ENCODE results near the gene AIFM1. TPM values are rescaled to one million over a fixed set of nuclear protein-coding genes. Genes with fewer than 3 reads are reported as not detected.
A peak's percentile ranks its signal among the peaks of the same experiment; 100 is the strongest.

Gene AIFM1
- total RNA-seq = 22.7 and 23.5 TPM in 2 replicates
- polyA plus RNA-seq (2012) = 26.7 TPM

DNA sequence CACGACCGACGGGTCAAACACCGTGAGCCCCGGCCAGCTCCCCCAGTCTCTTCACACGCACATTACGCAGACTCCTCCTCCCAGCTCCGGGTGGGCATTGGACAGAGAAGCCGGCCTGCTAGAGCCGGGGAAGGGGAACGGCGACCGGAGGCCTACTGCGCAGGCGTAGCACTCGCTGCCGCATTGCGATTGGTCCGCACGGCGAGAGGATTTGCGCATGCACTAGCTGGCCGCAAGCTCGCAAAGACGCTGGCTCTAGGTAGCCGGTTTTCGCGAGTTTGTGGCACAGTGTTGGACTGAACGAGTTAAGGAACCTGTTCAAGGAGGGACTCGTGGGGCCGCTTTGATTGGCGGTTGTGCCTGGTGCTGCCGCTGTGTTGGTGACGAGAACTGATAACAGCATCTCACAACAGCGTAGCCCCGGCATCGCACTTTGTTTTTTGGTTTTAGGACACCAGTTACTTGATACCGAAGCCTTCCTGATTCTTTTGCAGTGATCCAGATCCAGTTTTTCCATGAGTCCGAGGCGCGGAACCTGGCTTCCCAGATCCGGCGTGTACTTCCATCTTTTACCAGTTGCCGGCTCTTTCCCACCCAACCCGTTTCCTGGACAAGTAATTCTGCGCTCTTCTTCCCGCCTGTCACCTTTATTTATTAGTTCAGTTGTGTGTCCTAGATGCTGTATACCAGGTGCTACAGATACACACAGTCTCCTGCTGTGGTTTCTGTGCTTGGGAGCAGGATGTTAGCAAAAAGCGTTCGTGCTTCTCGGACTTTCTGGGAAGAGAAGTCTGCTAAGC, at the start of gene AIFM1:
Gene AIFM1, minus strand, starts transcription at position 139 of the 800 bp plus-strand sequence. CDS start 185 bp downstream, outside the sequence.
- DNase-seq (ENCODE audit: low read depth) = peak; percentile 93

GRCh38 chrX:130213376-130213775, 47.7 kb upstream of the AIFM1 start:
- no peak for DNase-seq (ENCODE audit: low read depth)

- no peak for DNase-seq (ENCODE audit: low read depth)
Observed at GRCh38 chrX:130212371-130212770, 46.7 kb upstream of the AIFM1 start.

DNA sequence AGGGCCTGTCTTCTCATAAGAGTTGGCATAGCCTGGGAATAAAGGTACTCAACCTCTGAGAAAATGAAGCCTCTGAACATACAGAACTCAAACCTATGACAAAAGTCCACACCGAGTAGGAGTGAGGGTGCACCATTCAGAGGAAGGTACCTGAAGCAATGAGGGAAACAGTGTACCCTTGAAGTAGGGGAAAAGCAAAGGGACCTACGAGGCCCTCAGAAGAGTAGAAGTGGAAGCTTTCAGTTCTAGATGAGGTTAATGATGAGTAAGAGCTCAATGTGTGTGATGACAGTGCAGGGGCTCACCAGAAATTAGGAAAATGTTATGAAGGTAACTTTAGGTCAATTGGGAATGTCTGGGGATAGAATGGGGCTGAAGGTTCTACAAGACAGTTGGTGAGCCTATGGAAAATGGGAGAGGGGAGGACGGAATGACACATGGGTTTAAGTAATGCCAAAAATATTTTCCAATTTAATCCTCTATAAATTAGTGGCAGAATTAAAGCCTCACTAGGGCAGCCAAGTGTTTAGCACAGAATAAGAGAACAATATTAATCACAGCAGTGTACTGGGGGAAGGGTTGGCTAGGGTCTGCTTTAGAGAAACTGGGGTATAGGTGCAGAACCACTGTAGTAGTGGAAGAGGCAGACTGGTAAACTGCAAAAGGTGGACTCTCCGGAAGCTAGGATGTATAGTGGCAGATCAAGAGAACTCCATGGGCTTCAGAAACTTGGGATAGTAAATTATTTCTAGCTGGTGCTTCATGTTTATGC, 46.0 kb upstream of the AIFM1 start:
- DNase-seq (ENCODE audit: low read depth) = no peak

- DNase-seq (ENCODE audit: low read depth) = no peak
Observed at GRCh38 chrX:130204647-130205046, 39.0 kb upstream of the AIFM1 start.

GRCh38 chrX:130197464-130197863, 31.8 kb upstream of the AIFM1 start:
- DNase-seq (ENCODE audit: low read depth) = no peak

- peak; percentile 49 for DNase-seq (ENCODE audit: low read depth)
Observed at GRCh38 chrX:130196466-130196865, 30.8 kb upstream of the AIFM1 start.

DNA sequence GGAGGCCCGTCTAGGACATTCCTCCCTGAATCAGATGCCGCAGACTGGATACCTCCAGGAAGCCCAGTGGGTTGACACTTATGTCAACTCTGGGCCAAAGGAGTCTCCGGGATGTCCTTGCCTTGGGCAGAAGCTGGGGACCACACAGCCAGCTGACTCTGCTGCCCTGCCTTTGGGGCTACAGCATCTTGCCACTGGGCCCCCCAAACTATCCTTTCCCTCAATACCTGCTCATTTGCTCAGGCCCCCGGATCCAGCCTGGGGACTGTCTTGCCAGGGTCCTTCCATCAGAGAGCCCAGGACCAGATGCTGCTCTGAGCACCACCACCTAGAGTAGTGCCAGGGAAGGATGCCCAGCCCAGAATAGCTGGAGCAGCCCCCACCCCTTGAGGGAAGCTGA, 25.2 kb upstream of the AIFM1 start:
- no peak for DNase-seq (ENCODE audit: low read depth)

DNA sequence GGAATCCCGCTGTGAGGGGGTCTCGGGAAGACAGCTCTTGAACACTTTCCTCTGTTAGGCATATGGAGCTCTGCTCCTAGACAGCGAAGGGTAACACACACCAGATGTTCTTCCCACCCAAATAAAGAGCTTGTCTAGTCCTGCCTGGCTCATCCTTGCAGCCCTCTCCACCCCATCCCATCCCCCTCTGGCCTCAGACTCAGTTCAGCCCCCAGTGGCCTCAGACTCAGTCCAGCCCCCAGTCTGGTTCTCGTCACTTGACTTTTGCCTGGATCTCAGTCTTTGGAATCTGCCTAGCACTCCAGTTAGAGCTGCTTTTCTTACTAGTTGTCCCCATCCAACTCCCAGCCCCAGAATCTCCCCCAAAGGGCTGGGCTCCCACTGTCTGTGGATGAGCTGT, 21.0 kb upstream of the AIFM1 start:
- DNase-seq (ENCODE audit: low read depth) = no peak

GRCh38 chrX:130184857-130185256, 19.2 kb upstream of the AIFM1 start:
- no peak for DNase-seq (ENCODE audit: low read depth)

GRCh38 chrX:130184168-130184567, 18.5 kb upstream of the AIFM1 start:
- no peak for DNase-seq (ENCODE audit: low read depth)

DNA sequence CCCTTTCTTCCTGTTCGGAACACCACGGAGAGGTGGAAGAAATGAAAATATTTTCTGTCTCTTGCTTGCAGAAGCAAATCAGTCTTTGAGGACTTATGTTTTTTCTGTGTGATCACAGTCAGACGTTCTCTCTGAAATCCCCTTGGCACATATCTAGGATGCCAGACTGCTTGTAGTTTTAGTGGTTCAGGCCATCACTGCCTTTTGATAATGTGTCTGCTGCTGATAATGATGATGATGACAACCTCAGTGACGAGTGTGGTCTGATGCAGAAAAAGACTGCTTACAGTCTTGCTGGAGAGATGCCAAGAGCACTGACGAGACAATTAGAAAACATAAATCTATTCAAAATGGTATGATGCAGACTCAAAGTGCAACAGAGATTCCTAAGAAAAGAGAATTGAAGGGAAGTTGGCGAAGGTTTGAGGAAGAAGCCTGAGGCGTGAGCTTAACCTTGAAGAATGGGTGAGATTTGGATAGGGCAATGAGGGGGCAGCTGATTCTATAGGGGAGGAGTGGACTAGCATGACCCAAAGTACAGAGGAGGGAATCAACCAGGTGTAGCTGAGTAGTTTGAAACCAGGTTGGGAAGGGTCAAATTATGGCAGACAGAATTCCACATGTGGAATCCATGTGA, 14.1 kb upstream of the AIFM1 start:
- DNase-seq (ENCODE audit: low read depth) = no peak

- DNase-seq (ENCODE audit: low read depth) = peak; percentile 69
Observed at GRCh38 chrX:130179170-130179569, 13.5 kb upstream of the AIFM1 start.

GRCh38 chrX:130176942-130177341, 11.3 kb upstream of the AIFM1 start:
- DNase-seq (ENCODE audit: low read depth) = no peak

DNA sequence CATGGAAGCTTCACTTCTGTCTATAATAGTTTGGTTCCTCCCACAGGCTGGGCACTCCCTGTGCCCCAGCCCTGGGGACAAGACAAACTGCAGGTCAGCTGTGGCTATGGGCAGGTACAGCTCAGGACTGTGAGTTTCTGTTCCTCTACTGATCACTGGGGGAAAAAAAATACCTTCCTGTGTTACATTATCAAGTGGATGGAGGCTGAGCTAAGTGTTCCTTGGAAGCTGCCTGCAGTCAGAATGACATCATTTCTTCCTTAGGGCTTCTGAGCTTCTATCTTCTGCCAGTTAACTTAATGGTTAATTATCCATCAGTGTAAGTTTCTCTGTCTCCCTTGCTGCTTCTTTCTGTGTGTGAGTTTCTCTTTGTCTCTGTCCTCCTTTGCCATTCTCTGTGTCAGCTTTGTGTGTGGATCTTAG, 10.7 kb upstream of the AIFM1 start:
- no peak for DNase-seq (ENCODE audit: low read depth)

DNA sequence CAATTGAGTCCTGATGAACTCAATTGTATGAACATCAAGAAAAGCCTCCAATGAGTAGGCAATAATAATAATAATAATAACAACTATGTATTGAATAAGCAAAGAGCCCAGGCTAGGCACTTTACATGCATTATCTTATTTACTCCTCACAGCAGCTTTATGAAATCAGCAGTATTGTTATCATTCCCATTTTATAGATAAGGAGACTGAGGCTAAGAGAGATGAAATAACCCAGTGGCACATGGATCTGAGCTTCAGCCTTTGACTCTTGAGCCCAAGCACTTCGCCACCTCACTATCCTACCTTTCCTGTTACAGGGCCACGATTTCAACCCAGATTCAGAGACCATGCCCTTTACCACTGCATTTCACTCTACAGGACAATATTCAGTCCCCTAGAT, 9.3 kb upstream of the AIFM1 start:
- DNase-seq (ENCODE audit: low read depth) = no peak

DNA sequence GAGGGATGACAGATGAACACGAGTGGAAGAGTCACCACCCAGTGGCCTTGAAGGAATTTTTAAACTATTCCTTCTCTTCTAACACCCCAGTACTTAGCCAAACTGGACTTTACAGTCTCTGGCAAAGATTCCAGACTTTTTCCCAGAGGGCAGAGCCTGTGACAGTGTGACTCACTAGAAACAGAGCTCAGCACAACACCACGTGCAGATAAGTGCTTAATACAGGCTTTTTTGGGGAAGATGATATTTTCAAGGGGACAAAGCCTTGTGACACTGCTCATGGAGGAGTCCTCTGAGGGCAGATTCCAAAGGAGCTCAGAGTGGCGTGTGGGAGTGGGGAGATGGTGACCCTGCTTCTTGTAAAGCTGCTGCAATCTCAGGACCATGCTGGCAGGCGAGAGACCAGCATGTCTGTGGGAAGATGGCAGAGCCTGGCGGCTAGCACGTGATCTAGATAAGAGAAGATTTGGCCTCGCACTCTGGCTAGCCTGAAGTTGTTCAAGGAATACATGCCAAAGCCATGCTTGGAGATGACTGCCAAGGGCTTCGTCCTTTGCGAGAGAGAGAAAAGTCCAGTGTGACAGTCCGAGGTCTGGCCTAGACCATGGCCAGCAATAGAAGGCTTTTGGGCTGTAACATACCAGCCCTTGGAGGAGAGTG, 8.5 kb upstream of the AIFM1 start:
- DNase-seq (ENCODE audit: low read depth) = peak; percentile 59

GRCh38 chrX:130173190-130173895, 7.7 kb upstream of the AIFM1 start:
- DNase-seq (ENCODE audit: low read depth) = peak; percentile 63

- no peak for DNase-seq (ENCODE audit: low read depth)
Observed at GRCh38 chrX:130172127-130172845, 6.6 kb upstream of the AIFM1 start.
